ENCODE results near the gene C12orf57.

Gene C12orf57

GRCh38 chr12:6917491-6918231 lies 26.2 kb upstream of the C12orf57 start:
- no peak for DNase-seq (ENCODE audit: low read depth in 2 of 2)

DNA sequence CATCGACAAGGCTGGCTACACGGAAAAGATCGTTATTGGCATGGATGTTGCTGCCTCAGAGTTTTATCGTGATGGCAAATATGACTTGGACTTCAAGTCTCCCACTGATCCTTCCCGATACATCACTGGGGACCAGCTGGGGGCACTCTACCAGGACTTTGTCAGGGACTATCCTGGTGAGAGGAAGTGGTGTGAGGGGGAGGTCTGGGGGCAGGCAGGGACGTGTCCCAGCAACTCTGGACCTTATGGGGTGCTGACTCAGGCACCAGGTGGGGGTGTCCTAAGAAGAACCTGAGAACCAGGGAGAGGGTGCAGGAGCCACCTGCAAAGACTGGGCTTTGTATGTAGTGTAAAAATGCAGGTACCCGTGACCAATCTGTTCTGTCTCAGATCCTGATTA lies 24.2 kb upstream of the C12orf57 start:
- DNase-seq (ENCODE audit: low read depth in 2 of 2): no peak

DNA sequence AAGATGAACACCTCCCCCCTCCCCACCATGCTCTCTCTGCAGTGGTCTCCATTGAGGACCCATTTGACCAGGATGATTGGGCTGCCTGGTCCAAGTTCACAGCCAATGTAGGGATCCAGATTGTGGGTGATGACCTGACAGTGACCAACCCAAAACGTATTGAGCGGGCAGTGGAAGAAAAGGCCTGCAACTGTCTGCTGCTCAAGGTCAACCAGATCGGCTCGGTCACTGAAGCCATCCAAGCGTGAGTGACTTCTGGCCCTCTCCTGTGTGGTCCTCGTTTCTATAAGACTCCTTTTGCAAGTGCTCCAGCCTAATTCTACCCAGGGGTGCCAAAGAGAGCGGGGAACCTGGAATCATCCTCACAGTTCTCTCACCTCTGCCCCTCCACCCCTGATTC lies 22.3 kb upstream of the C12orf57 start:
- no peak for DNase-seq (ENCODE audit: low read depth in 2 of 2)

GRCh38 chr12:6921996-6922946 lies 21.6 kb upstream of the C12orf57 start:
- no peak for DNase-seq (ENCODE audit: low read depth in 2 of 2)

GRCh38 chr12:6923003-6923732 lies 20.7 kb upstream of the C12orf57 start:
- no peak for DNase-seq (ENCODE audit: low read depth in 2 of 2)

- DNase-seq (ENCODE audit: low read depth in 2 of 2): no peak
Observed at GRCh38 chr12:6923851-6924250, 20.0 kb upstream of the C12orf57 start.

- DNase-seq (ENCODE audit: low read depth in 2 of 2): no peak
Observed at GRCh38 chr12:6925239-6925539, 18.6 kb upstream of the C12orf57 start.

DNA sequence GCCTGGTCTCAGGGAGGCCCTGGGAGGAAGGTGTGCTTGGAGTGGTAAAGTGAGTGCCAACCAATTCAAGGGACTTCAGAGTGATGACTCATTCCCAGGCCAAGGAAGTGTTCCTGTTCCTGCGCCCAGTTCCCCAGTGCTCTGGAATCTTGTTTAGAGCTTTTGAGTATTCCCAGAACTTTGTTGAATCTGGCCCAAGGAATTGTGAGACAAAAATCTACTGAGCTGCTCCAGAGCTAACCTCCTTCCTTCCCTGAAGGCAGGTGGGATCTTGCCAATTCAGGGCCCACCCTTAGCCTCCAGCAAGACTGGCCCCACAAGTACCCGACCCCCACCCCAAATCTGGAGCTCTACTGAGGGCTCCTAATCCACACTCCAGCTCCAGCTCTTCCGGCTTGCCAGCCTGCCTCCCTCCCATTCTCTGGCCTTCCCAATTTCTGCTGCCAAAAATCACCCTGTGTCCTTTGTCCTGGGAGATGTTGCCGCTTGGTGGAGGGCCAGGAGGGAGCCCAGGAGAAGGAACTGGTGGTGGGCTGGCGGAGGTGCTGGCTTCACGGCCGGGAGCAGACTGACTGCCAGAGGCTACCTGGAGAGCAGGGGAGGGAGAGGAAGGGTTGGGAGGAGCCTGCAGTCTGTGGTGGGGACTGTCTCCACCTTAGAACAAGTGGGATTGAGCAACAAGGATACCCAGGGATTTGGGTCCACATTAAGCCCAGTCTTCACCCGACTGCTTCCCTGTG lies 18.1 kb upstream of the C12orf57 start:
- no peak for DNase-seq (ENCODE audit: low read depth in 2 of 2)

DNA sequence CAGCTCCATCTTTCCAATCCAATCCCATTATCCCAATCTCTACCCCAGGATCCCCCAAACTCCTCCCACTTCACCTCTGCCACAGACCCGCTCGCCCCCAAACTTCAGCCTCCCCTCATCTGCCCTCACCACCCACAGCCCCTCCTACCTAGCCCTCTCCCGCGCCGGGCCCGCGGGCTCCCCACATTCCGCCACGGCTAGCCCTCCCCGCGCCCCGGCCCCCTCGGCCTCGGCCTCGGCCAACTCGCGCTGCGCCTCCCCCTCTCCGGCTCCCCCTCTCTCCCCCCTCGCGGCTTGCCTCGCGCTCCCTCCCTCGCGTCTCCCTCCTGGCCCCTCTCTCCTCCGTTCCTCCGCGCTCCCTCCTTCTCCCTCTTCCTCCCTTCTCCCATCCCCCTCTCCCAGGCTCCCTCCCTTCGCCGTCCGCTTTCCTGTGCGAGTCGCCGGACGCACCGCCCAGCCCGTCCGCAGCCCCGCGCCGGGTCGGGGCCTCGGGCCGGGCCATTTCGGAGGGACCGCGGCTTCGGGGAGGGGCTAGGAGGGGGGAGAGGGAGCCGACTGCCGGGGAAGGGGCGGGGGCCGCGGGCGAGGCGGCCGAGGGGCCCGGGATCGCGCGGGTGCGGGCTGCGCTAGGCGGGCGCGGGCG lies 16.3 kb upstream of the C12orf57 start, which contains the start of gene ATN1:
Gene ATN1, plus strand, starts transcription at position 581 of the 643 bp plus-strand sequence. CDS start 6,043 bp downstream, outside the sequence.
- DNase-seq (ENCODE audit: low read depth in 2 of 2): peak in 1 of 2 donors; percentile 50

GRCh38 chr12:6928022-6928702 lies 15.7 kb upstream of the C12orf57 start:
- no peak for DNase-seq (ENCODE audit: low read depth in 2 of 2)

- DNase-seq (ENCODE audit: low read depth in 2 of 2): no peak
Observed at GRCh38 chr12:6928703-6929407, 15.0 kb upstream of the C12orf57 start.

DNA sequence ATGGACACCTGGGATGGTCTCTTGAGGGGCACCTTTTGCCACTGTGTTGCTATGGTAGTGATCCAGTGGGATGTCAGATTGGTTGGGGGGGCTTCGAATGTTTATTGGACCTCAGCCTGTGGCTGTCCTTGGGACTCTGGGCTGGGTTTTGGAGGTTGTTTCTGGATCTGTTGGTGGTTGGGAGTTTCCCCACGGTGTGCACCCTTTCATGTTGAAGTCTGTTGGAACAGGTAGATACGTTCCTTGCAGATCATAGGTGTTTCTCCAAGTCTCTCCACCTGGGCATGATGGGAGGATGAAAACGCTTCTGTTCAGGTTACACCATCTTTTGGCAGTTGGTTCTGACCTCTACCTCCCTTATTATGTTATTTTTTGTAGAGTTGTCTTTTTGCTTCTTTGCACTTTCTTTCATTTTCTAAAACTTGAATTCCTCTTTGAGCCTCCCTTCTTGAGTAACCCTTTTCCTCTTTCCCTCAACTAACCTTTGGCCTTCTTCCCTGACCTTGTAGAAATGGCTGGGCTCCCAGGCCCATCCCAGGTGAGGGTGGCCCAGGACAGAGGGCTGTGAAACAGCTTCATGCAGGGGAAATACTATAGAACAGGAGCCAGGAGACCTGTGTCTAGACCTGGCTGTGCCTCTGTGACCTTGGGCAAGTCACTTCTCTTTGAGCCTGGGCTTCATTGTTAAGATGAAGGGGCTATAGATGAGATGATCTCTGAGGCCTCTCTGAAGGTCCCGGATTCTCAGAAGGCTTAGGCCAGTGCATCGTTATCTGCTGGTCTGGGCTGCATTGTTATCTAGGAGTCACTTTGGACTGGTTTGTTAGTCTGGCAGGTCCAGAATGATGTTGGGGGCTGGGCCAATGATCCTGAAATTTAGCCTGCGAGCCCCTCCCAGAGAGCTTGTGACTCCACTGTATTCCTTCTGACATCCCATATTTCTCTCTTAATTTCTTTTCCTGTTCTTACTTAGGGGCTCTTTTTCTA lies 14.1 kb upstream of the C12orf57 start:
- no peak for DNase-seq (ENCODE audit: low read depth in 2 of 2)

DNA sequence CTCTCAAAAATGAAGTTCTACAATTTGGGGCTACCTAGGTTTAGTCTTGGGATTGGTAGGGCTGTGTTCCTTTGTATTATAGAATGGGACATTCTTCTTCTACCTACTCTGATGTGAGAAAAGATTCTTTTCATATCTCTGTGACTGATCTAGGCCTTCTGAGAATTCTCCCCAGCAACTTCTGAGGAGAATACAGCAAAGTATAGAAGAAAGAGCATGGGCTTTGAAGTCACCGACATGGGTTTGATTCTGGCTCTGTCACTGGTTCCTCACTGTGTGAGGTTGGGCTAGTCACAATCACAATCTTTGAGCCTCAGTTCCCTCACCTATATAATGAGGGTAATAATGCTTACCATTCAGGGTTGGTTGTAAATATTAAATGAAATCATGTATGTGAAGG lies 11.1 kb upstream of the C12orf57 start:
- no peak for DNase-seq (ENCODE audit: low read depth in 2 of 2)

GRCh38 chr12:6934110-6934509 lies 9.7 kb upstream of the C12orf57 start:
- no peak for DNase-seq (ENCODE audit: low read depth in 2 of 2)

DNA sequence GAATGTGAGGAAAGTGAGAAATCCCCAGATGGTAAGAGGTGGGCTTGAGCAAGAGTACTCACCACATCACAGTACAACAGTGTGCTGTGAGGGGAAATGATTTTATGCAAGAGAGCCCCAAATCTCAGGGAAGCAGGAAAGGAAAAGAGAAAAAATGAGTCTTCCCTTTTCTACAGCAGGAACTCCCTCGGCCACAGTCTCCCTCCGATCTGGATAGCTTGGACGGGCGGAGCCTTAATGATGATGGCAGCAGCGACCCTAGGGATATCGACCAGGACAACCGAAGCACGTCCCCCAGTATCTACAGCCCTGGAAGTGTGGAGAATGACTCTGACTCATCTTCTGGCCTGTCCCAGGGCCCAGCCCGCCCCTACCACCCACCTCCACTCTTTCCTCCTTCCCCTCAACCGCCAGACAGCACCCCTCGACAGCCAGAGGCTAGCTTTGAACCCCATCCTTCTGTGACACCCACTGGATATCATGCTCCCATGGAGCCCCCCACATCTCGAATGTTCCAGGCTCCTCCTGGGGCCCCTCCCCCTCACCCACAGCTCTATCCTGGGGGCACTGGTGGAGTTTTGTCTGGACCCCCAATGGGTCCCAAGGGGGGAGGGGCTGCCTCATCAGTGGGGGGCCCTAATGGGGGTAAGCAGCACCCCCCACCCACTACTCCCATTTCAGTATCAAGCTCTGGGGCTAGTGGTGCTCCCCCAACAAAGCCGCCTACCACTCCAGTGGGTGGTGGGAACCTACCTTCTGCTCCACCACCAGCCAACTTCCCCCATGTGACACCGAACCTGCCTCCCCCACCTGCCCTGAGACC lies 8.2 kb upstream of the C12orf57 start:
- no peak for DNase-seq (ENCODE audit: low read depth in 2 of 2)

DNA sequence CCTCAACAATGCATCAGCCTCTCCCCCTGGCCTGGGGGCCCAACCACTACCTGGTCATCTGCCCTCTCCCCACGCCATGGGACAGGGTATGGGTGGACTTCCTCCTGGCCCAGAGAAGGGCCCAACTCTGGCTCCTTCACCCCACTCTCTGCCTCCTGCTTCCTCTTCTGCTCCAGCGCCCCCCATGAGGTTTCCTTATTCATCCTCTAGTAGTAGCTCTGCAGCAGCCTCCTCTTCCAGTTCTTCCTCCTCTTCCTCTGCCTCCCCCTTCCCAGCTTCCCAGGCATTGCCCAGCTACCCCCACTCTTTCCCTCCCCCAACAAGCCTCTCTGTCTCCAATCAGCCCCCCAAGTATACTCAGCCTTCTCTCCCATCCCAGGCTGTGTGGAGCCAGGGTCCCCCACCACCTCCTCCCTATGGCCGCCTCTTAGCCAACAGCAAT lies 7.6 kb upstream of the C12orf57 start:
- DNase-seq (ENCODE audit: low read depth in 2 of 2): no peak

DNA sequence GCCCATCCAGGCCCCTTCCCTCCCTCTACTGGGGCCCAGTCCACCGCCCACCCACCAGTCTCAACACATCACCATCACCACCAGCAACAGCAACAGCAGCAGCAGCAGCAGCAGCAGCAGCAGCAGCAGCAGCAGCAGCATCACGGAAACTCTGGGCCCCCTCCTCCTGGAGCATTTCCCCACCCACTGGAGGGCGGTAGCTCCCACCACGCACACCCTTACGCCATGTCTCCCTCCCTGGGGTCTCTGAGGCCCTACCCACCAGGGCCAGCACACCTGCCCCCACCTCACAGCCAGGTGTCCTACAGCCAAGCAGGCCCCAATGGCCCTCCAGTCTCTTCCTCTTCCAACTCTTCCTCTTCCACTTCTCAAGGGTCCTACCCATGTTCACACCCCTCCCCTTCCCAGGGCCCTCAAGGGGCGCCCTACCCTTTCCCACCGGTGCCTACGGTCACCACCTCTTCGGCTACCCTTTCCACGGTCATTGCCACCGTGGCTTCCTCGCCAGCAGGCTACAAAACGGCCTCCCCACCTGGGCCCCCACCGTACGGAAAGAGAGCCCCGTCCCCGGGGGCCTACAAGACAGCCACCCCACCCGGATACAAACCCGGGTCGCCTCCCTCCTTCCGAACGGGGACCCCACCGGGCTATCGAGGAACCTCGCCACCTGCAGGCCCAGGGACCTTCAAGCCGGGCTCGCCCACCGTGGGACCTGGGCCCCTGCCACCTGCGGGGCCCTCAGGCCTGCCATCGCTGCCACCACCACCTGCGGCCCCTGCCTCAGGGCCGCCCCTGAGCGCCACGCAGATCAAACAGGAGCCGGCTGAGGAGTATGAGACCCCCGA lies 7.0 kb upstream of the C12orf57 start:
- peak; percentile 56 to 63 for DNase-seq (ENCODE audit: low read depth in 2 of 2)

Measured in stimulated activated CD4-positive, alpha-beta T cell treated with anti-CD3 and anti-CD28 coated beads, Interleukin-1b, Interleukin-23, amount 100 ng/mL, for 4 hours (primary cell).